Fibroblast of skin of right quadriceps (primary cell): ENCODE results near the gene ACVR2A.

Experiments used
- DNase-seq: peaks from one replicate; pipeline ENCODE4 v3.0.0-alpha.2; 2013

Gene ACVR2A

DNA sequence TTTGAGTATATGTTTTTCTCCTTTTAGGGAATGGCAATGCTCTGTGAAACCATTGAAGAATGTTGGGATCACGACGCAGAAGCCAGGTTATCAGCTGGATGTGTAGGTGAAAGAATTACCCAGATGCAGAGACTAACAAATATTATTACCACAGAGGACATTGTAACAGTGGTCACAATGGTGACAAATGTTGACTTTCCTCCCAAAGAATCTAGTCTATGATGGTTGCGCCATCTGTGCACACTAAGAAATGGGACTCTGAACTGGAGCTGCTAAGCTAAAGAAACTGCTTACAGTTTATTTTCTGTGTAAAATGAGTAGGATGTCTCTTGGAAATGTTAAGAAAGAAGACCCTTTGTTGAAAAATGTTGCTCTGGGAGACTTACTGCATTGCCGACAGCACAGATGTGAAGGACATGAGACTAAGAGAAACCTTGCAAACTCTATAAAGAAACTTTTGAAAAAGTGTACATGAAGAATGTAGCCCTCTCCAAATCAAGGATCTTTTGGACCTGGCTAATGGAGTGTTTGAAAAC, 82.3 kb downstream of the ACVR2A start:
- DNase-seq = no peak

DNA sequence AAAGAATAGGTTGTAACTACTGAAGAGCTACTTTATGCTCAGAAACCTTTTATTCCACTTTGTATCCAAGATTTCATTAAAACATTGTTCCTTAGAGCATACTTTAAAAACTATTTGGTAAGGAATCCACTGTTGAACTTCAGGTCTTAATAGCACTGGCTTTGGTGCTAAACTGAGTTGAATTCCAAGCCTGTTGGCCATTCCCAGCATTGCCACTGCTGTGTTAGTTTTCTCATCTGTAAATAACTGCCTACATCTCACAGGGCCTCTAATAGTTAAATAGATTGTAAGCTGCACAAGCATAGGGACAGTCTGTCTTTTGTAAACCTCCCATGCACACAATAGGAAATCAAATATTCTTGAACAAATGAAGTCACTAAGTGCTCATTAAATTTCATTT, 89.1 kb downstream of the ACVR2A start:
- no peak for DNase-seq

DNA sequence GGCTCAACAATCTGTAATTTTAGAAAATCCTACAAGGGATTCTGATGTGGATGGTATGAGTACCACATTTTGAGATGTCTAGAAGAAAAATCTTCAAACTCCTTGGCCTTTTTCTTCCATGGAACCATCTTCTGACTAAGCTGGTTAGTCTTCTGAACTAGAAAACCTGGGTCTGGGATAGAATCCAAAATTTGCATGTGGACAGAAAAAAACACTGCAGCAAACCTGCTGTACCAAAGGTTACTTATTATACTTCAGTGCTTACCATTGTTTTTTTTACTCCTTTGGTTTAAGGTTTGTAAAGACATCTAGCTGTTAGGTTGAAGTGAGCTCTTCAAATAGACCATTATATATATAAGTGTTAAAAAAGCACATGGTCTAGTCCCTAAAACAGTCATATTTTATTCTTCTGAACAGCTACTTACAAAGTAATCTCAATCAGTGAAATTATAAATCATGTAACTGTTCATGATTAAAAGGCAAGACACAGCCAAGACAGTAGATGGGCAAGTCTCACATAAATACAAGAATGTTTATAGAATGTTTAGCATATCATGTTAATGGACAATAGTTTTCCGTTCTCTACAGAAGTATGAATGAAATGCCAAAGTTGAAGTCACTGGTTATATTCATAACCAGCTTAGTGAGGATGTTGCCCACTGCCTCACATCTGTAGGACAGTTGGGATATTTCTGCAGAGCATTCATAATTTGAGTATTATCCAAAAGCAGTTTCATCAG, 90.2 kb downstream of the ACVR2A start:
- no peak for DNase-seq

DNA sequence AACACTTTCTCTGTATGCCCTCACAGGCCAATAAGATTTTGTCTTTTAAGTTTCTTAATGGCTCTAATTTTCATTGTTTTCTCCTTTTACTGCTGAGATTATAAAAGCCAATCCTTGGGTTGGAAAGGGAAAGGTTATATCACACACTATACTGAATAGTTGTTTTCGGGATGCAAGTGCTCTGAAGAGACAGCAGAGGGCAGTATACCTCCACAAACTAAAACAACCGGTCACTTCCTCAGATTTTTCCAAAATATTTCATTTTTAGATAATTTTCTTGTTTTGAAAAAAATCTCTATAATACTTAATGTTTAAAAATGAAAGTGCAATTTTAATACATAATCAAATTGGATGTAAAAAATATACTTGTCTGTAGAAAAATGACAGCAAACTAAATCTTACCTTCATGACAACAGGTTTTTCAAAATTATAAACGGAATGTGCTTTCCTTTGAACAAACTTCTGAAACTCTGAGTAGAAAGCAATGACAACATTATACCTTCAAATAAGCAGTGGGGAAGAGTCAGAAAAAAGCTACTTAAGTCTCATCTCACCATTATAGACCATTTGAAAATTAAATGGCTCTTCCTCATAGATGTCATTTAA, 93.0 kb downstream of the ACVR2A start:
- DNase-seq = peak; percentile 24

DNA sequence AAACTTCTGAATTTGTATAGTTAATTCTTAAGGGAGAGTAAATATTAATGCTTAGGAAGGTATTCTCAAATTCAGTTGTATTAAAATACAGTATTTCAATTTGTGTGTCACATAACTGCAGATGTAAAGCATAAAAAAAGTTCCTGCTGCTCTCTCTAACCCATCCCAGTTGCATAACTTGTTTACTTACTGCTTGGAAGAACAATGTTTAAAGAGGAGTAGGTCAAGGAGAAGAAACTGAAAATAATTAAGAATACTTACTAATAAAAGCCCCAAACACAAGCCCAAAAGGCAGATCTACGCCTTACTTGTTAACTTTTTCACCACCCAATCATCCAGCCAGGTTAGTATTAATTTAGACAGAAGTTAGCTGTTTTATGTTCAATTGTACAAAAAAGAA, 94.5 kb downstream of the ACVR2A start:
- DNase-seq = no peak

DNA sequence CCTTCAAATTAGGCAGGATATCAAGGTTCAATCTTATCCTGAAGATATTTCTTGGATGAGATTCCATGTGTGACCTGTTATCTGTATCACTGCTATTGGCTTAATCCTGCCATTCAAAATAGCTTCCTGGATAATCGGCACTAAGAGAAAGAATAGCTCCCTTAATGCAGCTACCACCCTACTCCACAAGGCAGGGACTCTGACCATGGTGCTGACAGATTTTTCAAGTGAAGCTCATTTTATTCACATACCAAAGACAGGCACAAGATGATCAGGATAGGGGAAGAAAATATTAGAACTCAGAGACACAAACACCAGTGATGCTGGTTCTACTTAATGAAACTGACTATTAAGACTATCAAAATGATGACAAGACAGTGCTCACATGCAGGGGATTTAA, 100.8 kb downstream of the ACVR2A start:
- DNase-seq = peak; percentile 9

DNA sequence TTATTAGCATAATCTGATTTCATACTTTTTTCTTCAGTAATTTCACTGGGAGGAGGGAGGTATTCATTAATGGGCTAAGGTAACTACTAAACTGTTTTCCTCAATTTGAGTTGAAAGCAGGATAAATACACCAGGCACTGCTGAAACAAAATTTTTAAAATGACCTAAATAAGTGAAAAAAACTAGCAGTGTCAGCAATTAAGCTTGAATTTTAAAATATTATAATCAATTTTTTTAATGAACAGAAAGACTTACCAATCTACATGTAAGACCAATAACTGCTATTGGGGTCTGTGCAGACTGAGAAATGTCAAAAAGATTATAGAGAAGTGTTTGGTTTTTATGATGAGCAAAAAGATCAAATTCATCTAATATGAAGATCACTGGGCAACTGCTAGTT, 107.3 kb downstream of the ACVR2A start:
- DNase-seq = no peak

DNA sequence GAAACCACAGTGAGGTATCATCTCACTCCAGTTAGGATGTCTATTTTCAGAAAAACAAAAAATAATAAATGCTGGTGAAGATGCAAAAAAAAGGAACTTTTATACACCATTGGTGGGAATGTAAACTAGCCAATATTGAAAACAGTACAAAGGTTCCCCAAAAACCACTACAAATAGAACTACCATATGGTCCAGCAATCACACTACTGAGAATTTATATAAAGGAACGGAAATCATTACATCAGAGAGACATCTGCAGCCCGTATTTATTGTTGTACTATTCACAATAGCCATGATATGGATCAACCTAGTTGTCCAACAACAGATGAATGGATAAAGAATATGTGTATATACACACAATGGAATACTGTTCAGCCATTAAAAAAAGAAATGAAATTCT, 123.7 kb downstream of the ACVR2A start:
- DNase-seq = no peak

DNA sequence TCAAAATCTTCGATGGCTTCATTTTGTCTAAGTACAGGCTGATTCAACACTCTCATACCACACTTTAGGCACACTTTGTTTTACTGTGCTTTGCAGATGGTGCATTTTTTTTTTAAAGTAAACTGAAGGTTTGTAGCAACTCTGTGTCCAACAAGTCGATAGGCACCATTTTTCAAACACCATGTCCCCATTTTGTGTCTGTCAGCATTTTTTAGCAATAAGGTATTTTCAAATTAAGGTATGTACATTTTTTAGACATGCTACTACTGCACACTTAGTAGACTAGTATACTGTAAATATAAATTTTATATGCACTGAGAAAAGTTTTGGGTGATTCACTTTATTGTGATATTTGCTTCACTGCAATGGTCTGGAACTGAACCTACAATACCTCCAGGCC, 131.3 kb downstream of the ACVR2A start:
- no peak for DNase-seq

DNA sequence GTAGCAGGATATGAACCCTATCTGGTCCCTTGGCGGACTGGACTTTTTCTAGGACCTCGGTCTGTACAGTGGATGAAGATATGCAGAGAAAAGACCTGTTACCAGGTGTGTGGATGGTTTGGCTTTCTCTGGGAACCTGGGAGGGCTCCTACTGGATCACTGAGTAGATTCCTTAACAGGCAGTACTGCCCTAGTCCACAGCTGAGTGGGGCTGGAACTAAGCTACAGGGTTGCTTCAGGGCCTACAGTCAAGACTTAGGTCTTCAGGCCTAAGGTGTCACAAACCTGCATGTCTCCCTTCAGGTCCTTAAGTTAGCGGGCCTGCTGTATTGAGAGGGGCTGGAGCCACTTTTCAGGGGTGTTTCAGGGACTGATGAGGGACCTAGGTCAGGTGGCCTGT, 132.8 kb downstream of the ACVR2A start:
- no peak for DNase-seq
